HG03442 (cell line): ENCODE measurements around the gene TSPY10.
"Not testable (repeated sequence)": the region's sequence is repeated elsewhere in the genome, so short reads cannot be mapped to it uniquely, and the experiment has no call there.

ENCODE experiments used
- ATAC-seq: cut with Tn5 transposase; IDR thresholded peaks from one replicate; pipeline ENCODE4 v1.9.1; 2021; ENCODE audit warnings: mild to moderate bottlenecking, moderate library complexity; ENCODE audit not compliant: unreplicated experiment

The TSPY10 gene, protein sequence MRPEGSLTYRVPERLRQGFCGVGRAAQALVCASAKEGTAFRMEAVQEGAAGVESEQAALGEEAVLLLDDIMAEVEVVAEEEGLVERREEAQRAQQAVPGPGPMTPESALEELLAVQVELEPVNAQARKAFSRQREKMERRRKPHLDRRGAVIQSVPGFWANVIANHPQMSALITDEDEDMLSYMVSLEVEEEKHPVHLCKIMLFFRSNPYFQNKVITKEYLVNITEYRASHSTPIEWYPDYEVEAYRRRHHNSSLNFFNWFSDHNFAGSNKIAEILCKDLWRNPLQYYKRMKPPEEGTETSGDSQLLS

DNA sequence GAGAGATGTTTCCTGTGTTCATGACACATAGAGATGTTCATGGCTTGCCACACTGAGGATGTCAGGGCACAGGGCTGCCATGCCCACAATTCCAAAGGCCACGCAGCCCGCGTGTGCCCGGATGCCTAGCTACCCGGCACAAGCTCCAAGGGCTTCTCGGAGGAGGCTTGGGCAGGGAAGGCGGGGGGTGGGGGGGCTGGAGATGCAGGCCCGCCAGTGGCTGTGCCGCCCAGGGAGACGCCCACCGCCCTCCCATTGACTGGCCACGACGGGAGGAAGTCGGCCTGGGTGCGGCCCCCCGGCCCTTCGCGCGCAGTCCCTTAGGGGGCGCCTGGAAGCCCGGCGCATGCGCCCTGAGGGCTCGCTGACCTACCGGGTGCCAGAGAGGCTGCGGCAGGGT, at the start of gene TSPY10:
TSS of gene TSPY10 (plus strand) at position 301 of the 400 bp plus-strand sequence. CDS start at position 347, 46 bp downstream.
- not testable (repeated sequence) for ATAC-seq

DNA sequence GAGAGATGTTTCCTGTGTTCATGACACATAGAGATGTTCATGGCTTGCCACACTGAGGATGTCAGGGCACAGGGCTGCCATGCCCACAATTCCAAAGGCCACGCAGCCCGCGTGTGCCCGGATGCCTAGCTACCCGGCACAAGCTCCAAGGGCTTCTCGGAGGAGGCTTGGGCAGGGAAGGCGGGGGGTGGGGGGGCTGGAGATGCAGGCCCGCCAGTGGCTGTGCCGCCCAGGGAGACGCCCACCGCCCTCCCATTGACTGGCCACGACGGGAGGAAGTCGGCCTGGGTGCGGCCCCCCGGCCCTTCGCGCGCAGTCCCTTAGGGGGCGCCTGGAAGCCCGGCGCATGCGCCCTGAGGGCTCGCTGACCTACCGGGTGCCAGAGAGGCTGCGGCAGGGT, 40.7 kb upstream of the TSPY10 start, which contains the start of gene TSPY9:
TSS of gene TSPY9 (plus strand) at position 301 of the 400 bp plus-strand sequence. CDS start at position 347, 46 bp downstream.
- ATAC-seq: not testable (repeated sequence)

DNA sequence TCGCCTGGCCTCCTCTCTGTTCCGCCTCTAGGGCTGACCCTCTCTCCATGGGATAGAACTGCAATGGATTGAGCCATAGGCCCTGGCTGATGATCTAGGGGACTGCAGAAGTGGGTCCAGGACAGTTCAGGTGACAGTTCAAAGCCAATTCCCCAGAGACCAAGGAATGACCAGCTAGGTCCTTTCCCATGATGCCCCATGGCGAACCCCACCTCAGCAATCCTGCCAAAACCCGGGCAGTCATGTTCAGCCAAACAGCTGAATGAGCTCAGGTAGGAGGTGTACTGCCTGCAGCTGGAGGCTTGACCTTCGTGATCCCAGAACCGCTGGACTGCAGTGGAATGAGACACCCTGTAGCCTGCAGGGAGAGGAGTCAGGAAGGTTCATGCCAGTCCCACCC, 23.3 kb upstream of the TSPY10 start:
- ATAC-seq: not testable (repeated sequence)

DNA sequence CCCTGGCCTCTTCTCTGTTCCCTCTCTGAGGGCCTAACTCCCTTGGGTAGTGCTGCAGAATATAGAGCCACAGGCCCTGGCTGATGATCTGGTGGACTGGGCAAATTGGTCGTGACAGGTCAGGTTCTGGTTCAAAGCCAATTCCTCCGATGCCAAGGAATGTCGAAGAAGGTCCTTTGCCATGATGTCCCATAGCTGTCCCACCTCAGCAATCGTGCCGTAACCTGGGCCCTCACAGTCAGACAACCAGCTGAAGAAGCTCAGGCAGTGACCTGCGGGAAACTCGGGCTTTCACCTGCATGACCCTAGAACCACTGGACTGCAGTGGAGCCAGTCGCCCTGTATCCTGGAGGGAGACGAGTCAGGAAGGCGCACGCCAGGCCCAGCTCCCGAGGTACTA, 11.4 kb upstream of the TSPY10 start:
- not testable (repeated sequence) for ATAC-seq
